Liver (tissue), 9 donors: ENCODE results near the gene USP47. TPM values are rescaled to one million over a fixed set of nuclear protein-coding genes. Genes with fewer than 3 reads are reported as not detected.

Experiments used
- DNase-seq: peaks from one replicate; pipeline ENCODE4 v3.0.0-alpha.2; 2017; ENCODE audit warnings: low spot score
- H3K27ac ChIP-seq, 2 donors: one replicate each; pipeline ENCODE4 v1.7.0; 2013; ENCODE audit warnings: inconsistent platforms in 2 of 2, low read length in 2 of 2, control low read depth in 1 of 2, low read depth in 1 of 2, mild to moderate bottlenecking in 1 of 2
- H3K27me3 ChIP-seq, 4 donors: one replicate each; pipeline versions ENCODE4 v1.6.1 to v1.7.0; 2013; ENCODE audit warnings: low read length in 3 of 4, inconsistent platforms in 1 of 4, mild to moderate bottlenecking in 1 of 4, moderate library complexity in 1 of 4; ENCODE audit not compliant: control insufficient read depth in 4 of 4, insufficient read depth in 4 of 4
- H3K36me3 ChIP-seq, 4 donors: one replicate each; pipeline versions ENCODE4 v1.6.1 to v1.7.0; 2013; ENCODE audit warnings: low read length in 3 of 4, mild to moderate bottlenecking in 3 of 4, low read depth in 1 of 4, moderate library complexity in 1 of 4; ENCODE audit not compliant: control insufficient read depth in 4 of 4, insufficient read depth in 3 of 4
- H3K4me1 ChIP-seq, 4 donors: one replicate each; pipeline versions ENCODE4 v1.6.1 to v1.7.0; 2013; ENCODE audit warnings: low read length in 3 of 4, mild to moderate bottlenecking in 3 of 4, moderate library complexity in 1 of 4; ENCODE audit not compliant: control insufficient read depth in 4 of 4, insufficient read depth in 4 of 4
- H3K4me3 ChIP-seq, 3 donors: one replicate each; pipeline versions ENCODE4 v1.6.1 to v1.7.0; 2013; ENCODE audit warnings: low read length in 3 of 3, control low read depth in 1 of 3, low read depth in 1 of 3, mild to moderate bottlenecking in 1 of 3
- H3K9ac ChIP-seq, 2 donors: one replicate each; pipeline ENCODE4 v1.7.0; 2013; ENCODE audit warnings: low read length in 2 of 2, mild to moderate bottlenecking in 2 of 2, moderate library complexity in 2 of 2, control low read depth in 1 of 2, low read depth in 1 of 2
- H3K9me3 ChIP-seq, 4 donors: one replicate each; pipeline versions ENCODE4 v1.6.1 to v1.7.0; 2013; ENCODE audit warnings: low read length in 3 of 4; ENCODE audit not compliant: control insufficient read depth in 4 of 4
- ATF3 ChIP-seq: IDR thresholded peaks from 2 replicates; pipeline ENCODE4 v1.6.1; 2016; ENCODE audit warnings: antibody characterized with exemption
- CTCF ChIP-seq: fragments of 150-350 bp; IDR thresholded peaks from 2 replicates; pipeline ENCODE4 v1.5.1; 2017; ENCODE audit warnings: improper control_type of control experiment, low read depth, low read length; ENCODE audit not compliant: missing input control
- EGR1 ChIP-seq, 2 donors: IDR thresholded peaks; 2 replicates each; pipeline ENCODE4 v1.6.1; 2016 to 2018; ENCODE audit warnings: antibody characterized with exemption in 2 of 2, low read depth in 2 of 2
- FOXA1 ChIP-seq: IDR thresholded peaks from 2 replicates; pipeline ENCODE4 v1.6.1; 2016; ENCODE audit warnings: antibody characterized with exemption
- FOXA2 ChIP-seq: IDR thresholded peaks from 2 replicates; pipeline ENCODE4 v1.6.1; 2016; ENCODE audit warnings: antibody characterized with exemption
- GABPA ChIP-seq, 2 donors: IDR thresholded peaks in 1 of 2; conservative IDR thresholded peaks in 1 of 2; 2 replicates each; pipeline ENCODE4 v1.6.1; 2016; ENCODE audit warnings: antibody characterized with exemption in 2 of 2, mild to moderate bottlenecking in 1 of 2, moderate library complexity in 1 of 2
- HNF4A ChIP-seq, 2 donors: conservative IDR thresholded peaks; 2 replicates each; pipeline ENCODE4 v1.6.1; 2016; ENCODE audit warnings: antibody characterized with exemption in 2 of 2, mild to moderate bottlenecking in 2 of 2
- HNF4G ChIP-seq: IDR thresholded peaks from 2 replicates; pipeline ENCODE4 v1.6.1; 2016; ENCODE audit warnings: antibody characterized with exemption
- JUND ChIP-seq, 2 donors: IDR thresholded peaks; 2 replicates each; pipeline ENCODE4 v1.6.1; 2016; ENCODE audit warnings: antibody characterized with exemption in 2 of 2
- MAX ChIP-seq: IDR thresholded peaks from 2 replicates; pipeline ENCODE4 v1.6.1; 2016; ENCODE audit warnings: antibody characterized with exemption
- NR2F2 ChIP-seq: IDR thresholded peaks from 2 replicates; pipeline ENCODE4 v1.6.1; 2016; ENCODE audit warnings: antibody characterized with exemption
- RAD21 ChIP-seq, 2 donors: IDR thresholded peaks; 2 replicates each; pipeline ENCODE4 v1.6.1; 2016; ENCODE audit warnings: antibody characterized with exemption in 2 of 2, mild to moderate bottlenecking in 2 of 2
- REST ChIP-seq: IDR thresholded peaks from 2 replicates; pipeline ENCODE4 v1.6.1; 2016; ENCODE audit warnings: antibody characterized with exemption, mild to moderate bottlenecking
- RXRA ChIP-seq, 2 donors: IDR thresholded peaks; 2 replicates each; pipeline ENCODE4 v1.6.1; 2017 to 2018; ENCODE audit warnings: antibody characterized with exemption in 2 of 2, mild to moderate bottlenecking in 1 of 2
- SP1 ChIP-seq: IDR thresholded peaks from 2 replicates; pipeline ENCODE4 v1.6.1; 2018; ENCODE audit warnings: antibody characterized with exemption, mild to moderate bottlenecking
- TAF1 ChIP-seq: conservative IDR thresholded peaks from 2 replicates; pipeline ENCODE4 v1.6.1; 2016; ENCODE audit warnings: antibody characterized with exemption, mild to moderate bottlenecking
- YY1 ChIP-seq: IDR thresholded peaks from 2 replicates; pipeline ENCODE4 v1.6.1; 2016; ENCODE audit warnings: antibody characterized with exemption, mild to moderate bottlenecking
- WGBS: extraction: QIAGEN DNeasy Blood & Tissue Kit; methylation state at CpG from one replicate; pipeline ENCODE4 v1.1.7; 2013; 5-methylcytosine and 5-hydroxymethylcytosine counted together
- polyA plus RNA-seq, 2 donors: library from polyadenylated mRNA; stranded (reverse) in 1 of 2; unstranded in 1 of 2; fragments of 200-250 nt in 1 of 2; fragments of >200 nt in 1 of 2; fragmentation: Nextera tagmentation in 1 of 2; extraction: Ambion mirVana in 1 of 2; gene quantifications; one replicate each; pipeline versions ENCODE4 v1.2.1 to v1.2.3, GENCODE V29; 2013 to 2015
- total RNA-seq, 2 donors: library from RNA; depleted of rRNA; stranded (reverse); fragments of >200 nt; gene quantifications; one replicate each; pipeline ENCODE4 v1.2.3, GENCODE V29; 2014
- TF ChIP-seq, protein P1 (sequence below): IDR thresholded peaks from 2 replicates; pipeline ENCODE4 v1.6.1; 2016; ENCODE audit warnings: antibody characterized with exemption
- donor health status: healthy.
- donor health status: healthy.
- donor health status: healthy.
- donor health status: healthy.
- donor health status: healthy.

USP47 gene
- total and polyA plus RNA-seq, 4 donors, result 14.9 to 55.1 (median 32.2) TPM

DNA sequence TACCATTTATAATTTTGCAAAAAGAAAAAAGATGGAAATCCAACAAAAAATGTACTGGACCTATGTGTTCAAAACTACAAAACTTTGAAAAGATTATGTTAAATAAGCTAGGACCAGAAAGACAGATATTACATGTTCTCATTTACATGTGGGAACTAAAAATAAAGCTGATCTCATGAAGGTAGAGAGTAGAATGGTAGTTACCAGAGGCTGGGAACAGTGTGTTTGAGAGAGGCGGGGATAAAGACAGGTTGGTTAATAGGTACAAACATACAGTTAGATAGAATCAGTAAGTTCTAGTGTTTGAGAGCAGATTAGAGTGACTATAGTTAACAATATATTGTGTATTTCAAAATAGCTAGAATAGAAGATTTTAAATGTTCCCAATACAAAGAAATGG is 71.6 kb downstream of the USP47 start (continued):
- TF ChIP-seq GABPA (IDR thresholded peaks at IDR 0.05 in 1 of 2, conservative IDR thresholded peaks at IDR 0.05 in 1 of 2), result no peak

DNA sequence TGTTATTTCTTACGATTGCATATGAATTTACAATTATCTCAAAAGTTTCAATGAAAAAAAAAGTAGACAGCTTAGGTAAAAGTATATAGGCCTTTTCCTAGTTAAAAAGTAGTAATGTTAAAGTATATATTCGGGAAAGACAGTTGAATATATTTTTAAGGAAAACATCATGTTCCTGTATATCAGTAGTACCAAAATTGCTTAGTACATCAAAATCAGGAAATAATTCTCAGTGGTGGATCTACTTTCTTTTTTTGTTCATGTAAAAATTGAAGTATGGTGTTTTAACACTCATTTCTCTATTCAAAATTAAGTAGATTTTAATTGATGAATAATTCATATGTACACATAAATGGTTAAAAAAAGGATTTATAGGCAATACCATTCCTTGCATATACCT is 73.9 kb downstream of the USP47 start:
- Histone ChIP-seq H3K9me3 (no peaks in the 10 kb centered on the region), H3K27me3 (no peaks in the 10 kb centered on the region), H3K9ac (no peak overlapping the region), H3K4me1 (no peaks in the 10 kb centered on the region), H3K27ac (no peak overlapping the region), H3K4me3 (no peak overlapping the region), H3K36me3 (peaks cover 0 to 4% (median 3%) of the 10 kb centered on the region in 4 donors)
- WGBS, result 98% methylated on average over 2 of the region's 2 CpGs
- no peak for DNase-seq
- no peak for TF ChIP-seq JUND (IDR thresholded peaks at IDR 0.05)

- Histone ChIP-seq H3K27me3 (no peaks in the 10 kb centered on the region), H3K4me3 (no peak overlapping the region), H3K9ac (no peak overlapping the region), H3K9me3 (no peaks in the 10 kb centered on the region), H3K27ac (no peak overlapping the region), H3K36me3 (peaks cover 0 to 10% (median under 1%) of the 10 kb centered on the region in 4 donors), H3K4me1 (no peaks in the 10 kb centered on the region)
- no peak for DNase-seq
- WGBS, result 99% methylated on average over 1 of the region's 1 CpG
- TF ChIP-seq RXRA (IDR thresholded peaks at IDR 0.05), result no peak
- no peak for TF ChIP-seq CTCF
- TF ChIP-seq NR2F2, result no peak
- TF ChIP-seq MAX, result no peak
- TF ChIP-seq JUND (IDR thresholded peaks at IDR 0.05), result no peak
- no peak for TF ChIP-seq YY1
- TF ChIP-seq HNF4G, result no peak
- no peak for TF ChIP-seq EGR1 (IDR thresholded peaks at IDR 0.05; ENCODE audit: low read depth in 2 of 2)
- TF ChIP-seq, protein P1, sequence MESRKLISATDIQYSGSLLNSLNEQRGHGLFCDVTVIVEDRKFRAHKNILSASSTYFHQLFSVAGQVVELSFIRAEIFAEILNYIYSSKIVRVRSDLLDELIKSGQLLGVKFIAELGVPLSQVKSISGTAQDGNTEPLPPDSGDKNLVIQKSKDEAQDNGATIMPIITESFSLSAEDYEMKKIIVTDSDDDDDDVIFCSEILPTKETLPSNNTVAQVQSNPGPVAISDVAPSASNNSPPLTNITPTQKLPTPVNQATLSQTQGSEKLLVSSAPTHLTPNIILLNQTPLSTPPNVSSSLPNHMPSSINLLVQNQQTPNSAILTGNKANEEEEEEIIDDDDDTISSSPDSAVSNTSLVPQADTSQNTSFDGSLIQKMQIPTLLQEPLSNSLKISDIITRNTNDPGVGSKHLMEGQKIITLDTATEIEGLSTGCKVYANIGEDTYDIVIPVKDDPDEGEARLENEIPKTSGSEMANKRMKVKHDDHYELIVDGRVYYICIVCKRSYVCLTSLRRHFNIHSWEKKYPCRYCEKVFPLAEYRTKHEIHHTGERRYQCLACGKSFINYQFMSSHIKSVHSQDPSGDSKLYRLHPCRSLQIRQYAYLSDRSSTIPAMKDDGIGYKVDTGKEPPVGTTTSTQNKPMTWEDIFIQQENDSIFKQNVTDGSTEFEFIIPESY, result no peak
- no peak for TF ChIP-seq SP1
- TF ChIP-seq FOXA1, result no peak
- TF ChIP-seq HNF4A (conservative IDR thresholded peaks at IDR 0.05), result no peak
- TF ChIP-seq TAF1, result no peak
- TF ChIP-seq REST, result no peak
- TF ChIP-seq FOXA2, result no peak
- no peak for TF ChIP-seq ATF3
- TF ChIP-seq GABPA (IDR thresholded peaks at IDR 0.05 in 1 of 2, conservative IDR thresholded peaks at IDR 0.05 in 1 of 2), result no peak
- TF ChIP-seq RAD21 (IDR thresholded peaks at IDR 0.05), result no peak
These were observed 75.2 kb downstream of the USP47 start for GRCh38 chr11:11916981-11917399.
